ENCODE results near the gene TRIM17. TPM values are rescaled to one million over a fixed set of nuclear protein-coding genes. Genes with fewer than 3 reads are reported as not detected.

Gene TRIM17
- total RNA-seq, 1 donor from 2014 or later = 1.5 TPM

- peaks cover 2% of the 10 kb centered on the region for H3K36me3 Mint-ChIP-seq (ENCODE audit: low read depth, unreplicated experiment)
- DNase-seq (ENCODE audit: low read depth) = no peak
- H3K27ac ChIP-seq (ENCODE audit: low read depth, low read length) = no peak overlapping the region
- no peaks in the 10 kb centered on the region for H3K4me1 ChIP-seq (ENCODE audit: insufficient read depth, low read length)
- no peak overlapping the region for H3K4me2 ChIP-seq (ENCODE audit: low read length)
- H4K20me1 ChIP-seq (ENCODE audit: insufficient read depth, low read length) = no peaks in the 10 kb centered on the region
- no peak overlapping the region for H3K4me3 Mint-ChIP-seq (ENCODE audit: unreplicated experiment)
- H3K4me3 ChIP-seq (ENCODE audit: insufficient read depth, low read depth, low read length) = no peak overlapping the region
- no peaks in the 10 kb centered on the region for H3K36me3 ChIP-seq (ENCODE audit: insufficient read depth, low read length)
- peaks cover 4% of the 10 kb centered on the region for H3K9me3 ChIP-seq (ENCODE audit: insufficient read depth, low read depth, low read length)
- H2AFZ ChIP-seq (ENCODE audit: low read depth, low read length) = no peak overlapping the region
- H3K9me3 Mint-ChIP-seq (ENCODE audit: unreplicated experiment) = no peaks in the 10 kb centered on the region
- H3K27me3 ChIP-seq (ENCODE audit: insufficient read depth, low read length) = no peaks in the 10 kb centered on the region
- no peak overlapping the region for H3K27ac Mint-ChIP-seq (ENCODE audit: unreplicated experiment)
- H3K9ac ChIP-seq (ENCODE audit: low read length) = no peak overlapping the region
- no peak for TF ChIP-seq CTCF (IDR thresholded peaks at IDR 0.05; ENCODE audit: insufficient read depth, low read depth, low read length)
- no peaks in the 10 kb centered on the region for H3K79me2 ChIP-seq (ENCODE audit: insufficient read depth, low read length)
- no peak for FAIRE-seq
- no peaks in the 10 kb centered on the region for H3K4me1 Mint-ChIP-seq (ENCODE audit: low read depth, unreplicated experiment)
- peaks cover 19% of the 10 kb centered on the region for H3K27me3 Mint-ChIP-seq (ENCODE audit: low read depth, unreplicated experiment)
Observed at GRCh38 chr1:228362141-228362883, 54.3 kb downstream of the TRIM17 start.

- H3K27me3 Mint-ChIP-seq (ENCODE audit: low read depth, unreplicated experiment) = peaks cover 16% of the 10 kb centered on the region
- no peak for DNase-seq (ENCODE audit: low read depth)
- Histone ChIP-seq H3K27me3 (ENCODE audit: insufficient read depth, low read length) (no peaks in the 10 kb centered on the region), H3K9me3 (ENCODE audit: insufficient read depth, low read depth, low read length) (peaks cover 4% of the 10 kb centered on the region), H3K36me3 (ENCODE audit: insufficient read depth, low read length) (no peaks in the 10 kb centered on the region), H4K20me1 (ENCODE audit: insufficient read depth, low read length) (no peaks in the 10 kb centered on the region), H3K27ac (ENCODE audit: low read depth, low read length) (no peak overlapping the region), H3K4me3 (ENCODE audit: insufficient read depth, low read depth, low read length) (no peak overlapping the region), H3K4me2 (ENCODE audit: low read length) (no peak overlapping the region), H3K9ac (ENCODE audit: low read length) (no peak overlapping the region), H3K4me1 (ENCODE audit: insufficient read depth, low read length) (no peaks in the 10 kb centered on the region), H3K79me2 (ENCODE audit: insufficient read depth, low read length) (no peaks in the 10 kb centered on the region), H2AFZ (ENCODE audit: low read depth, low read length) (no peak overlapping the region)
- H3K4me3 Mint-ChIP-seq (ENCODE audit: unreplicated experiment) = no peak overlapping the region
- no peak for TF ChIP-seq CTCF (IDR thresholded peaks at IDR 0.05; ENCODE audit: insufficient read depth, low read depth, low read length)
- TF ChIP-seq EZH2 (IDR thresholded peaks at IDR 0.05; ENCODE audit: insufficient read depth, low read length) = no peak
- H3K36me3 Mint-ChIP-seq (ENCODE audit: low read depth, unreplicated experiment) = peaks cover 5% of the 10 kb centered on the region
- FAIRE-seq = no peak
- H3K4me1 Mint-ChIP-seq (ENCODE audit: low read depth, unreplicated experiment) = no peaks in the 10 kb centered on the region
- no peak overlapping the region for H3K27ac Mint-ChIP-seq (ENCODE audit: unreplicated experiment)
- no peaks in the 10 kb centered on the region for H3K9me3 Mint-ChIP-seq (ENCODE audit: unreplicated experiment)
Observed at GRCh38 chr1:228361314-228362140, 55.1 kb downstream of the TRIM17 start.

Data from astrocyte (in vitro differentiated cells and primary cell).